ENCODE measurements around the gene LENG9.
"Not testable (repeated sequence)": the region's sequence is repeated elsewhere in the genome, so short reads cannot be mapped to it uniquely, and the experiment has no call there.

The LENG9 gene

GRCh38 chr19:54477650-54478049 lies 14.1 kb upstream of the LENG9 start:
- ATAC-seq, result no peak

GRCh38 chr19:54475706-54476105 lies 12.1 kb upstream of the LENG9 start:
- ATAC-seq, result no peak

GRCh38 chr19:54473892-54474372 lies 10.4 kb upstream of the LENG9 start:
- no peak for ATAC-seq

- ATAC-seq, result peak in 1 of 2 donors; percentile 27
Observed at GRCh38 chr19:54473071-54473891, 9.7 kb upstream of the LENG9 start, which contains the start of gene CDC42EP5. CDC42EP5 (minus strand) TSS chr19:54473296; CDS start chr19:54465547, 7,749 bp downstream.

GRCh38 chr19:54470991-54471782 lies 7.6 kb upstream of the LENG9 start:
- peak in 1 of 2 donors; percentile 17 for ATAC-seq

- no peak for ATAC-seq
Observed at GRCh38 chr19:54470276-54470887, 6.8 kb upstream of the LENG9 start.

GRCh38 chr19:54469496-54469934 lies 5.9 kb upstream of the LENG9 start:
- no peak for ATAC-seq

- ATAC-seq, result not testable (repeated sequence)
Observed at GRCh38 chr19:54466110-54466480, 2.5 kb upstream of the LENG9 start.

- ATAC-seq, result no peak
Observed at GRCh38 chr19:54465426-54466109, 2.0 kb upstream of the LENG9 start.

GRCh38 chr19:54464630-54465425 lies 1.2 kb upstream of the LENG9 start:
- ATAC-seq, result peak; percentile 52 to 57

- ATAC-seq, result peak; percentile 65 to 67
Observed at GRCh38 chr19:54464044-54464629, 559 bp upstream of the LENG9 start.

GRCh38 chr19:54462655-54463530 lies 685 bp downstream of the LENG9 start:
- peak; percentile 20 to 22 for ATAC-seq

GRCh38 chr19:54462047-54462654 lies 1.4 kb downstream of the LENG9 start:
- ATAC-seq, result no peak

GRCh38 chr19:54461613-54462012 lies 2.0 kb downstream of the LENG9 start:
- no peak for ATAC-seq

GRCh38 chr19:54461210-54461609 lies 2.4 kb downstream of the LENG9 start:
- no peak for ATAC-seq

GRCh38 chr19:54460230-54461005 lies 3.2 kb downstream of the LENG9 start:
- no peak for ATAC-seq

- no peak for ATAC-seq
Observed at GRCh38 chr19:54459282-54460229, 4.0 kb downstream of the LENG9 start.

All from activated CD4-positive, CD25-positive, alpha-beta regulatory T cell treated with anti-CD3 and anti-CD28 coated beads, Interleukin-2, amount 50 U/mL, for 24 hours (primary cell).